HS-27A (cell line): ENCODE data around the gene NIPBL.
"Not testable (repeated sequence)": the region's sequence is repeated elsewhere in the genome, so short reads cannot be mapped to it uniquely, and the experiment has no call there.

Experiments used
- DNase-seq: peaks from one replicate; pipeline ENCODE4 v3.0.0-alpha.2; 2012; ENCODE audit warnings: low read depth, missing footprints

Gene NIPBL, protein sequence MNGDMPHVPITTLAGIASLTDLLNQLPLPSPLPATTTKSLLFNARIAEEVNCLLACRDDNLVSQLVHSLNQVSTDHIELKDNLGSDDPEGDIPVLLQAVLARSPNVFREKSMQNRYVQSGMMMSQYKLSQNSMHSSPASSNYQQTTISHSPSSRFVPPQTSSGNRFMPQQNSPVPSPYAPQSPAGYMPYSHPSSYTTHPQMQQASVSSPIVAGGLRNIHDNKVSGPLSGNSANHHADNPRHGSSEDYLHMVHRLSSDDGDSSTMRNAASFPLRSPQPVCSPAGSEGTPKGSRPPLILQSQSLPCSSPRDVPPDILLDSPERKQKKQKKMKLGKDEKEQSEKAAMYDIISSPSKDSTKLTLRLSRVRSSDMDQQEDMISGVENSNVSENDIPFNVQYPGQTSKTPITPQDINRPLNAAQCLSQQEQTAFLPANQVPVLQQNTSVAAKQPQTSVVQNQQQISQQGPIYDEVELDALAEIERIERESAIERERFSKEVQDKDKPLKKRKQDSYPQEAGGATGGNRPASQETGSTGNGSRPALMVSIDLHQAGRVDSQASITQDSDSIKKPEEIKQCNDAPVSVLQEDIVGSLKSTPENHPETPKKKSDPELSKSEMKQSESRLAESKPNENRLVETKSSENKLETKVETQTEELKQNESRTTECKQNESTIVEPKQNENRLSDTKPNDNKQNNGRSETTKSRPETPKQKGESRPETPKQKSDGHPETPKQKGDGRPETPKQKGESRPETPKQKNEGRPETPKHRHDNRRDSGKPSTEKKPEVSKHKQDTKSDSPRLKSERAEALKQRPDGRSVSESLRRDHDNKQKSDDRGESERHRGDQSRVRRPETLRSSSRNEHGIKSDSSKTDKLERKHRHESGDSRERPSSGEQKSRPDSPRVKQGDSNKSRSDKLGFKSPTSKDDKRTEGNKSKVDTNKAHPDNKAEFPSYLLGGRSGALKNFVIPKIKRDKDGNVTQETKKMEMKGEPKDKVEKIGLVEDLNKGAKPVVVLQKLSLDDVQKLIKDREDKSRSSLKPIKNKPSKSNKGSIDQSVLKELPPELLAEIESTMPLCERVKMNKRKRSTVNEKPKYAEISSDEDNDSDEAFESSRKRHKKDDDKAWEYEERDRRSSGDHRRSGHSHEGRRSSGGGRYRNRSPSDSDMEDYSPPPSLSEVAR (N-terminal part only)

DNA sequence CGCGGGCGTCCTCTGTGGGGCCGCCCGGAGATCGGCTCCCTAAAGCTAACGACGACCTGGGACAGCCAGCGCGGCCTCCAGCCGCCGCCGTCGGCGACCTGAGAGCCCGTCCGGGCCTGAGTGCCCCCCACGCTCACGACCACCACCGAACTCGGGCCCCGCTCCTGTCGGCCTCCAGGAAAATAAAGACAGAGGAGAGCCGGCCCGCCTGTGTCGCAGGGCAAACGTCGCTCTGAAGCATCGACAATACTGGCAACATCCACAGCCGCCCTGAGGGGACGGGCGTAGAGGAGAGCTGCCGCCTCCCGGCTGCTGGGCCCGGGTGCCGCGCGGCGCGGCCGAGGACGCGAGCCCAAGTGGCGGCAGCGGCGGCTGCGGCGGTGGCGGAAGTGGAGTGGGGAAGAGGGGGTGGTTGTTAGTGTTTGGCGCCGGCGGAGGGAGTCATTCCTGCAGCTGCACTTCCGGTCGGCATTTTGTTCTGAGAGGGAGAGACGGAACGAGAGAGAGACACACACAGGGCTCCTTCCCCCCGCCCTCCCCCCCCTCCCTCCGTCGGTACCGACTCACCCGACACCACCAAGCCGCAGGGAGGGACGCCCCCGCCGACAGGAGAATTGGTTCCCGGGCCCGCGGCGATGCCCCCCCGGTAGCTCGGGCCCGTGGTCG is at the start of gene NIPBL:
Gene NIPBL (plus strand): TSS at position 471 of the 666 bp plus-strand sequence. CDS start 76,928 bp downstream, outside the sequence.
- DNase-seq = peak; percentile 90

DNA sequence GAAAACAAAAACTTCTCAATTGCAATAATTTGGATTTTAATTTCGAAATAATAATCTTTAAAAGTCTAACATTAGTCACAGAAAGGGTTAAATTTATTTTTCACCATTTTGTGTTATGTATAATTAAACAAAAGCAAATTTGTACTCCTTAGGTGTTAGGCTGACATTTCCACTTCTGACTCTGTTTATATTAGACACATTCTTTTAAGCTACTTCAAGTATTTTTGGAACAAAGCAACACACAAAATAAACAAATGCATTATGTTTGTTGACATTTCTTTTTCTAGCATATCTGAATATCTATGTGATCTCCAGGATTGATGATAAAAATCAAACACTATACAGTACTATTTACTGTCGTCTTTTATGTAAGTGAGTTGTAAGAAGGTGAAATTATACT is 44.3 kb upstream of the NIPBL start:
- DNase-seq = no peak

DNA sequence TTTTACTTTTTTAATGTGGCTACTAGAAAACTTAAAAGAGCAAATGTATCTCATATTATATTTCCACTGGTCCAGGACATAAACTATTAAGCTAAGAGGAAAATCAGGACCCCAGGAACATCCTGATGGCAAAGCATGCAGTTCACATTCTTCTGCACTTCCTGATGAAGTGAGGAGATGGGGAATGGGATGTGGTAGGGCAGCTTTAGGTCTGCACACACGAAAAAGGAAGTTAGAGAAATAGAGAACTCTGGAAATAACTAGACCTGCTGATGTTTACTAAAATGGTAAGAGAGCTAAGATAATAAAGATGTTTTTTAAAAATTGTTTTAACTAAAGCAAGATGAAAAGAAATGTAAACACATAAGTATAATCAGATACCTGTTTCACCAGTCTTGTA is 39.7 kb upstream of the NIPBL start:
- no peak for DNase-seq

DNA sequence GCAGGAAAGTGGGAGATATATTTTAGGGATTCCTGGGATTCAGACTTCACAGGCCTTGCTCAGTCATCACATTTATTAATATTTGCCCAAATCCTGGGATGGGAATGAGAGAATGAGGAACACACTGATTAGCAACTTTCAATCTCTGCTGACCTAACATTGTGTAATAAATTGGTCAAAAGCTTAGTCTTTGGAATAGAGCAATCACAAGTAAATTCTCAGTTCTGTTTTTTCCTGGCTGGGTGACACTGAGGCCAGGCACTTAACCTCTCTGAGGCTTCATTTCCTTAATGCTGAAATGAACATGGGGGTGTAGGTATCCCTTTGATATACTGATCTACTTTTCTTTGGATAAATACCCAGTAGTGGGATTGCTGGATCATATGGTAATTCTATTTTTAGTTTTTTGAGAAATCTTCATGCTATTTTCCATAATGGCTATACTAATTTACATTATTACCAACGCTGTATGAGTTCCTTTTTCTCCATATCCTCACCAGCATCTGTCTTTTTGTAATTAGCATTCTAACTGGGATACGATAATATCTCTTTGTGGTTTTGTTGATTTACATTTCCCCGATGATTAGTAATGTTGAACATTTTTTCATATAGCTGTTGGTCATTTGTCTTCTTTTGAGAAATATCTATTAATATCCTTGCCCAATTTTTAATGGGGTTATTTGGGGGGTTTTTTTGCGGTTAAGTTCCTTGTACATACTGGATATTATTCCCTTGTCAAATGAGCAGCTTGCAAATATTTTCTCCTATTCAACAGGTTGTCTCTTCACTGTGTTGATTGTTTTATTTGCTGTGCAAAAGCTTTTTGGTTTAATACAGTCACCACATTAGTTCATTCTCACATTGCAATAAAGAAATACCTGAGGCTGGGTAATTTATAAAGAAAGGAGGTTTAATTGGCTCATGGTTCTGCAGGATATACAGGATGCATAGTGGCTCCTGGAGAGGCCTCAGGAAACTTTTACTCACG is 36.8 kb upstream of the NIPBL start:
- no peak for DNase-seq

DNA sequence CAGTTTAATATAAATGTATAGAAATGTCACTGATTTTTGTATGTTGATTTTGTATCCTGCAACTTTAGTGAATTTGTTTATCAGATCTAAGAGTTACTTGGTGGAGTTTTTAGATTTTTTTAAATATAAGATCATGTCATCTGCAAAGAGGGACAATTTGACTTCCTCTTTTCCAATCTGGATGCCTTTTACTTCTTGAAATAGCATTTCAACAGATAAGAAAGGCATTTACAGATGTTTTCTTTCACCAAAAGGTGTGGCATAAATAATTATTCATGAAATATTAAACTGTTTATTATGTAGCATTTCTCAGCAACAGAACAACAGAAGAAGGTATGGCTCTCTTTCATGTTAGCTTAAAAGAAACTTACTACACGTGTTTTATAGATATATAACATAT is 34.9 kb upstream of the NIPBL start:
- DNase-seq = no peak

DNA sequence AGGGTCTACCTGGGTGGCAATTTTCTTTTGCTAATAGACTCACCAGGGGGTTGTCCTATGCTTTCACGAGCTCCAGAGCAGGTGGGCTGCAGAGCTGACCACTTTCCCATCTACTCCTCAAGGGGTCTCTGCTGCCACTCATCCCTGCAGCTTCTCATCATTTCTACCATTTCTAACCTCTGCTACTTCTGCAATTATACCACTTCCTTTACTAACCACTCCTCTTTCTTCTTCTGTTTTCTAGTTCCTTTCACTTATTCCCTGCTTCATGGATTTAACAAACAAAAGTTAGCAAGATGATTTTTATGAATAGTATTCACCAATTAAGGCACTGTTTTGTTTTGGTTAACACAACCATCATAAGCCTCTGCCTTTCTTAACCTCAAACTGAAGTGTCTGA is 34.5 kb upstream of the NIPBL start:
- DNase-seq = no peak

DNA sequence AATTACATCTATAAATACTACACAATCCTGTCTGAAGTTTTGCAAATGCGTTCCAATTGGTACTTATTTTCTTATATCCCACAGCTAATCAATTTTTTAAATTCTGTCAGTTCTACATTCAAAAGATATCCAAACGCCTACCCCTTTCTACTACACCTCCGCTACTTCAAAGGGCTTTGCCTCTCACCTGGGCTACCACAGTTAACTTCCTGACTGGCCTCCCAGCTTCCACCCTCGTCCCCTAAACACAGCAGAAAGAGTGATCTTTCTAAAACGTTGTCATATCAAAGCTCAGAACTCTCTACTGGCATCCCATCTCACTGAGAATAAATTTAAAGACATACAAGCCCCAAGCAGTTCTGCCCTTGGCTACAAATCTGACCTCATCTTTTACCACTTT is 32.3 kb upstream of the NIPBL start:
- no peak for DNase-seq

DNA sequence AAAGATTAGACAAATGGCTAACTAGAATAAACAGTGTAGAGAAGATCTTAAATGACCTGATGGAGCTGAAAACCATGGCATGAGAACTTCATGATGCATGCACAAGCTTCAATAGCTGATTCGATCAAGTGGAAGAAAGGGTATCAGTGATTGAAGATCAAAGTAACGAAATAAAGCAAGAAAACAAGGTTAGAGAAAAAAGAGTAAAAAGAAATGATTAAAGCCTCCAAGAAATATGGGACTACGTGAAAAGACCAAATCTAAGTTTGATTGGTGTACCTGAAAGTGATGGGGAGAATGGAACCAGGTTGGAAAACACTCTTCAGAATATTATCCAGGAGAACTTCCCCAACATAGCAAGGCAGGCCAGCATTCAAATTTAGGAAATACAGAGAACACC is 28.0 kb upstream of the NIPBL start:
- DNase-seq = not testable (repeated sequence)

DNA sequence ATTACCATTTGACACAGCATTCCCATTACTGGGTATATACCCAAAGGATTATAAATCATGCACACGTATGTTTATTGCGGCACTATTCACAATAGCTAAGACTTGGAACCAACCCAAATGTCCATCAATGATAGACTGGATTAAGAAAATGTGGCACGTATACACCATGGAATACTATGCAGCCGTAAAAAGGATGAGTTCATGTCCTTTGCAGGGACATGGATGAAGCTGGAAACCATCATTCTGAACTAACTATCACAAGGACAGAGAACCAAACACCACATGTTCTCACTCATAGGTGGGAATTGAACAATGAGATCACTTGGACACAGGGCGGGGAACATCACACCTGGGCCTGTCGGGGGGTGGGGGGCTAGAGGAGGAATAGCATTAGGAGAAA is 23.7 kb upstream of the NIPBL start:
- DNase-seq = not testable (repeated sequence)

DNA sequence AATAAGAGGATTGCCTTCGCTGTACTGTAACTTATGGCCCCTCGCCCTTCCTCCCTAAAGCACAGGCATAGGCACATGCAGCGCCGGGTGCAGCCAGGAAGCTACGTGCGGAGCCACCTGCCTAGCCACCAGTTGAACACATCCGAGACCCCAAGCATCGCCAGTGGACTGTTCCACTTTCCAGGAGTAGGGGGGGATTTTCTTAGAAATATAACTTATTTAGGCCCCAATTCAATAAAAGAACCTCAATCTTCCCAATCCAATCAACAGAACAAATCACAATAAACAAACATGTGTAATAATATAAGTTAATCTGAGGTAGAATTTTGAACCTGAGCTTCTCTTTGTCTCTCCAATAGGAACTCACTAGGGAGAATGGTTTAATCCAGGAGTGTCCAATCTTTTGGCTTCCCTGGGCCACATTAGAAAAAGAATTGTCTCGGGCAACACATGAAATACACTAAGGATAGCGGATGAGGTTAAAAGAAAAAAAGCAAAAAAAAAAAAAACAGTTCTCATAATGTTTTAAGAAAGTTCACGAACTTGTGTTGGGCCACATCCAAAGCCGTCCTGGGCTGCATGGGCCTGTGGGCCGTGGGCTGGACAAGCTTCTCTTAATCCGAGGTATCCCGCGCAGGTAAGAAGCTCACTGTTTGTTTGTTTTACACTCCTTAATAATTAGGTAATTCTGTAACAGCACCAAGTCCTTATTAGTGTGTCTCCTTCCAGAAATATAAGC is 22.0 kb upstream of the NIPBL start:
- DNase-seq = no peak

DNA sequence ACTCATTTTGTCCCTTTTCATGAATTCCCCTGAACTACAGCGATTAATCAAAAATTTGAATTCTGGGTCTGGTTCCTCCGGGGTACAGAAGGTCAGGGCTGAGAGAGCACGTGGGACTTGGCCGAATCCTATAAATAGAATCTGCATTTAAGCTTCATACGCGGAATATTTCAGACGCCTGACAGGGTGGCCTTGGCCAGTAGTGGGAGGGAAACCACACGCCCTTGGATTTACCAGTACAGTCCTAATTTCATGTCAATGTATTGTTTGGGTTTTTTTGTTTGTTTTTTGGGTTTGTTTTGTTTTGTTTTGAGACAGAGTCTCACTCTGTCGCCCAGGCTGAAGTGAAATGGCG is 21.5 kb upstream of the NIPBL start:
- DNase-seq = no peak

DNA sequence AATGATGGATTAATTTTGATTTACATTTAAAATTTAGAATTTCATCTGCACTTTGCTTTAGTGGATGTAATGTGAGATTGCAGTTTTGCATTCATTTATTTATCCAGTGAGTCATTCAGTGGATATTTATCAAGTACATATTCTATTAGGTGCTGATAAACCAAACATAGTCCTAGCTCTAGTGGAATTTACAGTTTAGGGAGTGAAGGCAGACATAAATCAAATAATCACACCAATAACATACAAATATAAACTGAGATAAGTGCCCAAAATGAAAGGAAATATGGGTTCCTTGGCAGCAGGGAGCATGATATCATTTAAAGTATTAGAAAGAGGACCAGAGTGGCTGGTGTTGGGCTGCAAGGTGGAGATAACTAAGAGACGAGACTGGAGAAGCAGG is 14.7 kb upstream of the NIPBL start:
- DNase-seq = no peak

DNA sequence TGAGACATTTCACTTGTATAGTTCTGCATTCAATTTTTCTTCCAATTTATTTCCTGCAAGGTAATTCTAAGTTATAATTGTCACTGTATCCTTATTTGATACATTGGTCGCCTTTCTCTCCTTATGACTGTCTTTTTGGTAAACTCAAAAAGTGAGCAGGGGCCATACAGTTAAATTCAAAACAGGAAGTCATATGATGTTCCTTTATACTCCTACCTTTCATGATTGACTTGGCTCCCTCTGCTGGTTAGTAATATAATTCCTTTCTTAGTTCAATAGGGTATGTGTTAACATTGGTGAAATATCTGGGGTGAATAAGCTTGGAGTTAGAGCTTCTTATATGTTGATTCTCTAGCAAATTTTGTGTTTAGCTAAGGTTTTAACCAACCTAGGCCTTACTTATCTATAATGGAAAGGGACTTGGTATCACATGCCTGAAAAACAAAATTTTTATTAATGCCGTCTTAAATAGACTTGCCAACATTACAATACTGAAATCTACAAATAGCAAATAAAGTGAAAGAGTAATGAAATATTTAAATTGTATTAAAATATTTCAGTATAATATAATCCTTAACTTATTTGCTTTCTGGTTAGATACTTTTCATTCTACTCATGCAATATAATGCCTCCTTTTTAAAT is 6.0 kb upstream of the NIPBL start:
- peak; percentile 42 for DNase-seq

DNA sequence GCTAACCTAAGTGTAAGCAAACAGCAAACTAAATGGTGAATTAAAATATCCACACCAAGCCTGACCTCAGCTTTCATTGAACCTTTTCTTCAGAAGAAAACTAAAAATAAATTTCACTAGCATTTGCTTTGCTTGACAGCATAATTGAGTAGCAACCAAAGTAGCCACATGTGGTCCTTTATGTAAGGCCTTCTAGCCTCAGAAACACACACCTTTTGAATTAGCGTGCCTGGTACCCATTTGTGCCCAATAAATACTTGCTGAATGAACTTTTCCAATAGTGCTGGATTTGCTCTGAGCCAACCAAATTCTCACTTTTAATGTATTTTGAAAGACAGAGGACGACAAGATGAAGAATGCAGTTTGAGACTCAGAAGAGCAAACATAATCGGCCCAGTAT is 2.1 kb upstream of the NIPBL start:
- no peak for DNase-seq

DNA sequence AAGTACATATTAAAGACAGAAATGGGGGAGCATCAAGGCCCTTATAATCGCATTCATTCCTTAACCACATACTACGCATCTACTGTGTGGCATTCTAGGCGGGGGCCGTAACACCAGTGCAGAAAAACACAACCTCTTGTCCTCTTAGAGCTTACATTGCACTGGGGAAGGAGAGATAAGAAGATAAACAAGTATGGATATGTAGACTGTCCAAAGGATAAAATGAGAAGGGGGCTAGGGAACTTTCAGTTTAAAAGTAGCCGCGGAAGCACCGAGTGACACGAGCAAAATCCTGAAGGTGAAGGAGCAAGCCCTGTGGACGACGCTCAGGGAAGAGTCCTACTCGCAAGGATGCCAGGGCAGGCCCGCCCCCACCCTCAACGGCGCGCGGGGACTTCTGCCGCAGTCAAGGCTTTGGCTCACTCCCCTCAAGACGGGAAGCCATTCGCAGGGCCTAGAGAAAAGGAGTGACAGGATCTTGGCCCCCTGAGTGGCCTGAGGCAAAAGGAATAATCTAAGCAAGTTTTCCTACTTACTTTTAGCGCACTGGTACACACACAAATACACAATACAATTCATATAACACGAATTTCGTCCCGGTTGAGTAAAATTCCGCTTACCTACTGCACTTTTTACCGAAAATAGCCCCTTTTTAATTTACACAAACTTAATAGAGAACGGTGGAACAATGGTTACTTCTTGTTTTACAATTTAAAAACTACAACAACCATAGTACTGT is 1.3 kb upstream of the NIPBL start:
- peak; percentile 24 for DNase-seq

DNA sequence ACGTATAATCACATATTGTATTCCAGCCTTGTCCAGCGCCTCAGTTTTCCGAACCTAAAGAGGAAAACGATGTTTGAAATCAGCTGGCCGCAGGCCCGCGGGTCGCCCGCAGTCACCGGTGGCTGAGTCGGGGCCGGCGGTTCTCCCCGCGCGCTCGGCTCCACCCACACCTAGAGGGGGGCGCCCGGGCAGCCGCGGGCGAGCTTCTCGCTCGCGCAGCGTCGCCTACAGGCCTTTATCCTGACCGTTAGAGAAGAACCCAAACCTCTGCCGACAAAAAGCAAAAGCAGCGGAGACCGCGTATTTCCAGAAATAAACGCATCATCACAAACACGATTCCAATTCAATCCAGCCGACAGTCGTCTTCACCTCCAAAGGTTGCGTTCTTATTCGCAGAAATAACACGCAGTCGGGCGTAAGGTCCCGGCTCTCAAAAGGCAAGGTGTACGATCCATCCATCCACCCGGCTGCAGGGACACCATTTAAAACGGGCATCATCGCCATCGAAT is 725 bp upstream of the NIPBL start:
- peak; percentile 59 for DNase-seq

DNA sequence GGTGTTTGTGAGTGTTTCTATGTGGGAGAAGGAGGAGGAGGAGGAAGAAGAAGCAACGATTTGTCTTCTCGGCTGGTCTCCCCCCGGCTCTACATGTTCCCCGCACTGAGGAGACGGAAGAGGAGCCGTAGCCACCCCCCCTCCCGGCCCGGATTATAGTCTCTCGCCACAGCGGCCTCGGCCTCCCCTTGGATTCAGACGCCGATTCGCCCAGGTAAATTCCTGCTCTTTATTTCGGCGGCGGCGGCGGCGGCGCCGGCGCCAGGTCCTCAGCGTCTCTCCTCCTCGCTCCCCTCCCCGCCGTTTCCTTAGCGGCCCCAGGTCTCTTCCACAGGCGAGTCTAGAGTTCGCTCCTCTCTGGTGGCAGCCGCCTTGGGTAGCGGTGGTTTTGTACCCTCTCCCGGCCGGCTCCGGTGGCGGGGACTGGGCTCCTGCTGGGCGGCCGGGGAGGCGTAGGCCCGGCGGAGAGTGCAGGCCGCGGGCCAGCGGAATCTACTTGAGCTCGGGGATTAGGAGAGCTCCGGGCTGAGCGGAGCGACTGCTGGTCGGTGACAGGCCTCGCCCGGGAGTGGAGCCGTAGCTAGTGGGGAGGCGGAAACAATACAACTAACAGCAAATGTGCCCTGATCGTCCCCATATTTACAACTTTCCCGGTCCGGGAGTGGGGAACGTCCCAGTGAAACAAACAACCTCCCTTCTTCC is 547 bp downstream of the NIPBL start:
- DNase-seq = peak; percentile 57
